Endothelial cell of umbilical vein (primary cell): ENCODE results near the gene SNCAIP. TPM values are rescaled to one million over a fixed set of nuclear protein-coding genes. Genes with fewer than 3 reads are reported as not detected.

Source experiments
- BruUV-seq: library from RNA; stranded (reverse); fragments of 400-500 nt; replicated peaks from 2 replicates; lab custom pipeline; 2021; lab: Mats Ljungman, UMichigan
- CTCF ChIA-PET: fragments of 300-600, 350-600 bp; sonication (Branson Sonifier 250); formaldehyde crosslinking; loops from one replicate; lab custom pipeline; 2021; ENCODE audit warnings: antibody characterized with exemption, inconsistent platforms; lab: Charles Lee
- POLR2A ChIA-PET: fragments of 300-600, 350-600 bp; sonication (Branson Sonifier 250); formaldehyde crosslinking; loops from one replicate; lab custom pipeline; 2021; ENCODE audit warnings: antibody characterized with exemption, inconsistent platforms; lab: Charles Lee
- DNase-seq: peaks from one replicate; pipeline ENCODE4 v3.0.0-alpha.2; 2011; ENCODE audit warnings: low read depth, low spot score
- FAIRE-seq: peaks from 2 replicates; lab custom pipeline; 2011; peaks lifted over from hg19 to GRCh38; lab: Jason Lieb, UNC
- H2AFZ ChIP-seq: 2 replicates; pipeline ENCODE4 v1.6.0; 2012; ENCODE audit warnings: low read depth, low read length, control low read depth, inconsistent platforms
- H3K27ac ChIP-seq: 2 replicates; pipeline ENCODE4 v1.5.1; 2011; ENCODE audit warnings: low read depth, mild to moderate bottlenecking, control low read depth, low read length, moderate library complexity; ENCODE audit not compliant: insufficient read depth
- H3K27me3 ChIP-seq, 2 experiments: 2 replicates each; pipeline versions ENCODE4 v1.6.0 to v1.6.1; 2011; ENCODE audit warnings: low read length in 2 of 2, mixed read lengths in 1 of 2; ENCODE audit not compliant: control insufficient read depth in 2 of 2, insufficient read depth in 2 of 2
- H3K36me3 ChIP-seq, 2 experiments: 2 replicates in 1 of 2; 3 replicates in 1 of 2; pipeline ENCODE4 v1.5.1; 2011; ENCODE audit warnings: low read length in 2 of 2, mild to moderate bottlenecking in 1 of 2, moderate library complexity in 1 of 2; ENCODE audit not compliant: control insufficient read depth in 2 of 2, insufficient read depth in 2 of 2; ENCODE audit errors: extremely low read depth in 1 of 2
- H3K4me1 ChIP-seq: 3 replicates; pipeline ENCODE4 v1.5.1; 2011; ENCODE audit warnings: mild to moderate bottlenecking, low read length; ENCODE audit not compliant: control insufficient read depth, insufficient read depth; ENCODE audit errors: extremely low read depth
- H3K4me2 ChIP-seq: 2 replicates; pipeline ENCODE4 v1.6.1; 2011; ENCODE audit warnings: low read length, control low read depth, mixed read lengths; ENCODE audit not compliant: insufficient read depth
- H3K4me3 ChIP-seq, 3 experiments: fragments of 200-600 bp in 1 of 3; sonication (generic), shearing (Covaris generic) in 1 of 3; replicated peaks in 1 of 3; 2 replicates each; pipeline ENCODE4 v1.5.1; 2011 to 2016; ENCODE audit warnings: control low read depth in 3 of 3, low read length in 3 of 3, mild to moderate bottlenecking in 2 of 3, inconsistent platforms in 1 of 3, low read depth in 1 of 3, moderate library complexity in 1 of 3; ENCODE audit not compliant: insufficient read depth in 1 of 3
- H3K79me2 ChIP-seq: 2 replicates; pipeline ENCODE4 v1.6.0; 2012; ENCODE audit warnings: low read length, inconsistent platforms; ENCODE audit not compliant: control insufficient read depth, insufficient read depth
- H3K9ac ChIP-seq: replicated peaks from 2 replicates; pipeline ENCODE3; 2011; ENCODE audit warnings: low read length, control low read depth; ENCODE audit not compliant: insufficient read depth; ENCODE audit errors: extremely low read depth
- H3K9me1 ChIP-seq: replicated peaks from 3 replicates; pipeline ENCODE4 v1.6.0; 2011; ENCODE audit warnings: mild to moderate bottlenecking, low read length; ENCODE audit not compliant: control insufficient read depth, insufficient read depth; ENCODE audit errors: extremely low read depth
- H3K9me3 ChIP-seq: replicated peaks from 2 replicates; pipeline ENCODE4 v1.5.1; 2012; ENCODE audit warnings: low read length, inconsistent platforms; ENCODE audit not compliant: control insufficient read depth, insufficient read depth
- H4K20me1 ChIP-seq: replicated peaks from 2 replicates; pipeline ENCODE3; 2011; ENCODE audit warnings: mild to moderate bottlenecking, low read length; ENCODE audit not compliant: control insufficient read depth, insufficient read depth; ENCODE audit errors: extremely low read depth
- EZH2 ChIP-seq: IDR thresholded peaks from 2 replicates; pipeline ENCODE4 v1.6.1; 2012; ENCODE audit warnings: borderline replicate concordance, low read depth, mild to moderate bottlenecking, moderate library complexity, low read length, inconsistent platforms; ENCODE audit not compliant: severe bottlenecking
- GATA2 ChIP-seq: IDR thresholded peaks from 2 replicates; pipeline ENCODE4 v1.7.0; 2011; ENCODE audit warnings: low read depth, mild to moderate bottlenecking, moderate library complexity, mixed read lengths, low read length; ENCODE audit not compliant: insufficient read length, insufficient read depth
- MYC ChIP-seq: IDR thresholded peaks from one replicate; pipeline ENCODE4 v1.6.1; 2011; ENCODE audit warnings: mild to moderate bottlenecking, low read depth, low read length
- POLR2A ChIP-seq: IDR thresholded peaks from 2 replicates; pipeline ENCODE4 v1.6.1; 2012; ENCODE audit warnings: low read depth, mild to moderate bottlenecking, control low read depth, low read length
- POLR2AphosphoS5 ChIP-seq: IDR thresholded peaks from 2 replicates; pipeline ENCODE4 v1.6.1; 2012; ENCODE audit warnings: low read depth, mild to moderate bottlenecking, control low read depth, low read length, moderate library complexity; ENCODE audit not compliant: insufficient read depth
- dilution Hi-C: fragments of 300-500 bp; cut with MboI; formaldehyde crosslinking; loops from one replicate; pipeline ENCODE4 v1.15.0; 2019; ENCODE audit warnings: low sequenced_read_pairs; ENCODE audit not compliant: extremely low pct_ligation_motif_present
- intact Hi-C: fragments of 100-400 bp; cut with micrococcal nuclease; formaldehyde crosslinking; loops from one replicate; pipeline ENCODE4 v1.10.0; 2022
- polyA plus RNA-seq, 4 experiments: library from polyadenylated mRNA; depleted of rRNA in 3 of 4; stranded (reverse) in 3 of 4; unstranded in 1 of 4; fragments of >200 nt; gene quantifications; 2 replicates each; pipeline versions ENCODE4 v1.2.1 to v1.2.3, GENCODE V29; 2011 to 2012; ENCODE audit warnings: missing spikeins in 1 of 4
- total RNA-seq: library from RNA; stranded (reverse); gene quantifications from 2 replicates; pipeline ENCODE4 v1.2.3, GENCODE V29; 2021
- TF ChIP-seq, protein P1 (sequence below), 2 donors: IDR thresholded peaks; 1 replicate in 1 of 2; 2 replicates in 1 of 2; pipeline ENCODE4 v1.5.1; 2011; ENCODE audit warnings: low read length in 2 of 2, mild to moderate bottlenecking in 2 of 2, moderate library complexity in 2 of 2, control low read depth in 1 of 2, inconsistent platforms in 1 of 2, low read depth in 1 of 2; ENCODE audit not compliant: insufficient read depth in 1 of 2; ENCODE audit errors: extremely low read depth in 1 of 2

The SNCAIP gene
- total and polyA plus RNA-seq, 2 donors (not counting 3 experiments of a cell fraction or from before 2014, with no cell fraction given) = 13.1 to 42.0 TPM

DNA sequence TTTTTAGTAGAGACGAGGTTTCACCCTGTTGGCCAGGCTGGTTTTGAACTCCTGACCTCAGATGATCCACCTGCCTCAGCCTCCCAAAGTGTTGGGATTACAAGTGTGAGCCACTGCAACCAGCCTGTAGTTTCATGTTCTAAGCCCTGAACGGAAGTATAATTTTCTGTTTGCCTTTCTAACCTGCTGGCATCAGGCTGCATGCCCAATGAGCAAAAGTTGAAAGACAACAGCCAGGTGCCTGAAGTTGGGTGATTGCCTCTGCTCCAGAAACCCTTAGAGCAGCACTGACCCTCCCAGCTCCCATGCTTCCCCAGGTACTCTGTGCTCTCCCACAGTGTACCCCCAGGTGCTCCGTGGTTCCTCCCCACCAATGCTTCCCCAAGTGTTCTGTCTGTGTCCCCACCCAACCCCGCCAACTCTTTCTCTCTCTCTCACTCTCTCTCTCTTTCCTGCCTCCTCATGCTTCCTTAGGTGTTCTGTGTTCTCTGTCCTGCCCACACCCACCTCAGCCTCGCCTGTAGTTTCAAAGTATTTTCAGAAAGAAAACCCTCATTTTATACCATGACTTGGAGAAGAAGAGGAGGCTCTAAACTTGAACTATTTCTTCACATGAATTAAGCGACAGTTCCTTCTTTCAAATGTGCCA, 145.3 kb downstream of the SNCAIP start:
- H3K27ac ChIP-seq = no peak overlapping the region
- dilution Hi-C loops = no loop called here
- no peaks in the 10 kb centered on the region for H3K4me1 ChIP-seq

More for the DNA sequence above, 145.3 kb downstream of the SNCAIP start:
- DNase-seq = no peak
- ChIA-PET CTCF (interaction anchor here (0.6 kb wide), 1 partner anchor 1544 kb away, joined by 3 read pairs; no protein-coding TSS in a partner anchor), POLR2A (no interaction called here)
- Histone ChIP-seq H3K36me3 (peaks cover 0 to 1% of the 10 kb centered on the region in 2 experiments), H3K79me2 (no peaks in the 10 kb centered on the region), H3K4me3 (no peak overlapping the region), H3K27me3 (no peaks in the 10 kb centered on the region), H3K9me3 (no peaks in the 10 kb centered on the region), H3K9ac (no peak overlapping the region), H3K4me2 (no peak overlapping the region), H3K9me1 (no peaks in the 10 kb centered on the region), H2AFZ (no peak overlapping the region), H4K20me1 (no peaks in the 10 kb centered on the region)
- TF ChIP-seq GATA2 (no peak), POLR2A (no peak), EZH2 (no peak), MYC (no peak), POLR2AphosphoS5 (no peak)
- TF ChIP-seq, protein P1, sequence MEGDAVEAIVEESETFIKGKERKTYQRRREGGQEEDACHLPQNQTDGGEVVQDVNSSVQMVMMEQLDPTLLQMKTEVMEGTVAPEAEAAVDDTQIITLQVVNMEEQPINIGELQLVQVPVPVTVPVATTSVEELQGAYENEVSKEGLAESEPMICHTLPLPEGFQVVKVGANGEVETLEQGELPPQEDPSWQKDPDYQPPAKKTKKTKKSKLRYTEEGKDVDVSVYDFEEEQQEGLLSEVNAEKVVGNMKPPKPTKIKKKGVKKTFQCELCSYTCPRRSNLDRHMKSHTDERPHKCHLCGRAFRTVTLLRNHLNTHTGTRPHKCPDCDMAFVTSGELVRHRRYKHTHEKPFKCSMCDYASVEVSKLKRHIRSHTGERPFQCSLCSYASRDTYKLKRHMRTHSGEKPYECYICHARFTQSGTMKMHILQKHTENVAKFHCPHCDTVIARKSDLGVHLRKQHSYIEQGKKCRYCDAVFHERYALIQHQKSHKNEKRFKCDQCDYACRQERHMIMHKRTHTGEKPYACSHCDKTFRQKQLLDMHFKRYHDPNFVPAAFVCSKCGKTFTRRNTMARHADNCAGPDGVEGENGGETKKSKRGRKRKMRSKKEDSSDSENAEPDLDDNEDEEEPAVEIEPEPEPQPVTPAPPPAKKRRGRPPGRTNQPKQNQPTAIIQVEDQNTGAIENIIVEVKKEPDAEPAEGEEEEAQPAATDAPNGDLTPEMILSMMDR (IDR thresholded peaks at IDR 0.05; ENCODE audit: extremely low read depth in 1 of 2, insufficient read depth in 1 of 2, low read depth in 1 of 2, low read length in 2 of 2) = no peak
- BruUV-seq = no TSS peak
- intact Hi-C loops = no loop called here
- no peak for FAIRE-seq
